Measurements from ENCODE around the gene UBE2I. TPM values are rescaled to one million over a fixed set of nuclear protein-coding genes. Genes with fewer than 3 reads are reported as not detected.

UBE2I gene
- total RNA-seq, 4 donors from 2014 or later = 54.1 to 119 (median 107) TPM

GRCh38 chr16:1309888-1310831 lies 724 bp downstream of the UBE2I start:
- Histone ChIP-seq H3K4me1 (peaks cover 8 to 36% (median 21%) of the 10 kb centered on the region in 4 donors), H3K36me3 (peaks cover 0 to 18% (median 0%) of the 10 kb centered on the region in 3 donors), H3K9me3 (no peaks in the 10 kb centered on the region), H3K27ac (peak overlapping the region; percentile 85 to 100 (median 94)), H3K27me3 (no peaks in the 10 kb centered on the region), H3K4me3 (peak overlapping the region; percentile 59 to 92 (median 82))
- peak; percentile 67 to 81 (median 70) for DNase-seq
- no peak for TF ChIP-seq POLR2A (IDR thresholded peaks at IDR 0.05)
- TF ChIP-seq CTCF (IDR thresholded peaks at IDR 0.05) = no peak

GRCh38 chr16:1310832-1311200 lies 1.4 kb downstream of the UBE2I start:
- Histone ChIP-seq H3K4me3 (peak overlapping the region; percentile 59 to 92 (median 82)), H3K36me3 (peaks cover 0 to 24% (median 0%) of the 10 kb centered on the region in 3 donors), H3K27ac (peak overlapping the region; percentile 64 to 97 (median 88)), H3K27me3 (no peaks in the 10 kb centered on the region), H3K4me1 (peaks cover 8 to 36% (median 21%) of the 10 kb centered on the region in 4 donors), H3K9me3 (no peaks in the 10 kb centered on the region)
- peak in 1 of 3 donors; percentile 51 for DNase-seq
- no peak for TF ChIP-seq CTCF (IDR thresholded peaks at IDR 0.05)
- no peak for TF ChIP-seq POLR2A (IDR thresholded peaks at IDR 0.05)

GRCh38 chr16:1311212-1311737 lies 1.8 kb downstream of the UBE2I start:
- H3K27me3 ChIP-seq = no peaks in the 10 kb centered on the region
- peak overlapping the region; percentile 59 to 92 (median 82) for H3K4me3 ChIP-seq
- H3K9me3 ChIP-seq = no peaks in the 10 kb centered on the region
- H3K27ac ChIP-seq = peak overlapping the region; percentile 3 to 97 (median 78)
- peaks cover 0 to 29% (median 0%) of the 10 kb centered on the region in 3 donors for H3K36me3 ChIP-seq
- H3K4me1 ChIP-seq = peaks cover 8 to 36% (median 21%) of the 10 kb centered on the region in 4 donors
- no peak for DNase-seq
- no peak for TF ChIP-seq POLR2A (IDR thresholded peaks at IDR 0.05)
- TF ChIP-seq CTCF (IDR thresholded peaks at IDR 0.05) = no peak

- DNase-seq = no peak
- peaks cover 8 to 36% (median 21%) of the 10 kb centered on the region in 4 donors for H3K4me1 ChIP-seq
- H3K27me3 ChIP-seq = no peaks in the 10 kb centered on the region
- no peak for TF ChIP-seq POLR2A (IDR thresholded peaks at IDR 0.05)
- peak overlapping the region in 1 of 4 donors; percentile 92 for H3K27ac ChIP-seq
- H3K9me3 ChIP-seq = no peaks in the 10 kb centered on the region
- peak overlapping the region; percentile 59 to 92 (median 82) for H3K4me3 ChIP-seq
- H3K36me3 ChIP-seq = peaks cover 0 to 35% (median 0%) of the 10 kb centered on the region in 3 donors
Observed at GRCh38 chr16:1311738-1312466, 2.5 kb downstream of the UBE2I start.

- Histone ChIP-seq H3K9me3 (no peaks in the 10 kb centered on the region), H3K27ac (no peak overlapping the region), H3K4me3 (peak overlapping the region in 2 of 4 donors; percentile 81 to 83), H3K4me1 (peaks cover 8 to 36% (median 21%) of the 10 kb centered on the region in 4 donors), H3K27me3 (no peaks in the 10 kb centered on the region), H3K36me3 (peaks cover 0 to 40% (median 0%) of the 10 kb centered on the region in 3 donors)
- TF ChIP-seq POLR2A (IDR thresholded peaks at IDR 0.05) (no peak), CTCF (IDR thresholded peaks at IDR 0.05) (no peak)
- no peak for DNase-seq
Observed at GRCh38 chr16:1312467-1312816, 3.0 kb downstream of the UBE2I start.

All from Peyer's patch (tissue), 4 donors.